DMS153 treated with DMSO at 0.1 percent for 48 hours (cell line): ENCODE measurements around the gene CADPS2.

Source experiments
- DNase-seq: peaks from one replicate; lab custom pipeline; 2025; ENCODE audit not compliant: unreplicated experiment; lab: John Stamatoyannopoulos, UW

CADPS2 gene

DNA sequence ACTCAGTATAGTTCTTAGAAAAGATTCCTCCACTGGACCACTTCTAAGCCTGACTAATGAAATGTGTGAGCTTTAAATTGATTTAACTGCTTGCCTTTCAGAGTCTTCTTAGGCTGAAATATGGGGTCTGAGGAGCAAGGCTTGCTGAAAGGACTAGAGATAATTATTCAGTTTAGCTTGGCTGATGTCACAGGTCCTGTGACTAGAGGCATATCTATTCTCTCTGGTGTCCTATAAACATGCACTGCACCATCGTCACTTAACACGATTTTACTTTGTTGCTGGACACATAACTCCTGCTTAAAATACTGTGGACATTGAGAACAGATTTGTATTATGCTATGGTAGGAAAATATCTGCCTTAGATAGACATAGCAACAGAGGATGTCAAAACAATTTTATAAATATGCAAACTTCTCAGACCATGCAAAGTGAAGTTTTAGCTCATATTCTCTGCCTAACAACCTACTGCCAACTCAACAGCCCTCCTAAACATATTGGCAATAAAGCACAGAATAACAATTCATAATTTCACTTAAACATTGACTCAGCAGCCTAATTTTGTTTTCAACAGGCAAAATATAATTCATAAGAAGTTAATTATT lies 267.6 kb downstream of the CADPS2 start:
- DNase-seq = no peak

DNA sequence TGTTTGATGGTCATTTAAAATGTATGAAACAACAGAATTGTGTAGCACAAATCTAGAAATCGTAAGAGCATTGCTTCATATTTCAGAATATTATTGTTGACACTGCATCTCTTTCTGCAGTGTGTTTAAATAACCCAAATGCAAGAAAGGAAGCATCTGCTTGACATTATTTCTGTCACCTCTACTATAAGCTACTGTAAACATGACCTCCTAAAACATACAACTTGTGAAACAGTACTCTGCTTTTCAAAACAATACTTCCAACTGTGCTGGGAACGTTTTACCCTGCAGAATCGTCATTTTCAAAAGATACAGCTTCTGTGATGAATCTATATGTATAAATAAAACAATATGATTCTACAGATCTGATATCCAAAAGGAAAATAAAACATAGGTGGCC lies 269.3 kb downstream of the CADPS2 start:
- no peak for DNase-seq

DNA sequence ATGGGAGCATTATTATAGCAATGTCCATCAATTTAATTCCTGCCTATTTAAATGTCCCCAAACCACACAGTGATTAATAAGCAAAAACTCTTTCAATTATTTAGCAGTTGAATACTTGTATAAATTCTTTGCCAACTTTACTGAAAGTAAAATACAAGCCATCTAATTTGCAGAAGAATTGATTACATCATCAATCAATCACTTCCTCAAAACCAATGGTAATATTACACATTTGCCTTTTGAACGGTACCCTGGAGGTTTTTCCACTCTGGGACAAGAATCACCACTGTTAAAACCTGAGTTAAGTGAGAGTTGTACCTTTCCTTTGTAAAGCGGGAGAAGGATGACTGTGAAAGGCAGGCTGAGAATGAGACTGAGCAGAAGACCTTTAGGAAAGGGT lies 280.3 kb downstream of the CADPS2 start:
- DNase-seq = no peak

DNA sequence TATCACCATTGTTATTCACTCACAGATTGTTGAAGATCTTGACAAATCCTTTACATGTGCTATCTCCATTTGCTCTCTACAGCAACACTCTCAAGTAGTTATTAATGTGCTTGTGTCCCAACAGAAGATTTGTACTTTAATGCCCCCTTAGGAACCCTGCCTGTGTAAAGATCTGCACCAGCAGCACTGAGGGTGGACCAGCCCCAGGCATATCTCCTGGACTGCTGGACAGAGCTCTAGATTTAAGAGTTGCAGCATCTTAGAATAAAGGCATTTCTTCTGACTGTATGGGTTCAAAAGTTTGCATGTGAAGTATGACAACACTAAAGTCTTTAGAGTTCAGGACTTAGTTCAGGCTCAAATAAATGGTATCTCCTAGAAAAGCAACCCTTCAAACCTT lies 282.0 kb downstream of the CADPS2 start:
- no peak for DNase-seq

GRCh38 chr7:122602800-122603199 lies 283.5 kb downstream of the CADPS2 start:
- DNase-seq = peak; percentile 24

DNA sequence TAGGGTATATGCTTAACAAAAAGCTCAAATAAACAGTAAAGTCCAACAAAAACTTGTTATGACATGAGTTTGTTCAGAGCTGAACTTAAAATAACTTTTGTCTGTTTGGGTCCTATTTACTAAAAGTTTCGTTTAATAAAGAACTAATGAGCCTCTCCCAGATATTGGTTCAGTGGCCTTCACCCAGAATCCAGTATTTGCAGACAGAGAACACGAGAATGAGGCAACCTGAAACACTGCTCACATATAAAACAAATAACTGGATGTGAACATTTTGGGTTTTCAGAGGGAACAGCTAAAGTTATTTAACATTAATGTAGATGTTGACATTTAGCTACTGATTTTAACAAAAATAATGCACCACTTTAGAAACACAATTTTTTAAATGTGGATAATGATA lies 285.6 kb downstream of the CADPS2 start:
- no peak for DNase-seq

- DNase-seq = no peak
Observed at GRCh38 chr7:122600042-122600441, 286.2 kb downstream of the CADPS2 start.

DNA sequence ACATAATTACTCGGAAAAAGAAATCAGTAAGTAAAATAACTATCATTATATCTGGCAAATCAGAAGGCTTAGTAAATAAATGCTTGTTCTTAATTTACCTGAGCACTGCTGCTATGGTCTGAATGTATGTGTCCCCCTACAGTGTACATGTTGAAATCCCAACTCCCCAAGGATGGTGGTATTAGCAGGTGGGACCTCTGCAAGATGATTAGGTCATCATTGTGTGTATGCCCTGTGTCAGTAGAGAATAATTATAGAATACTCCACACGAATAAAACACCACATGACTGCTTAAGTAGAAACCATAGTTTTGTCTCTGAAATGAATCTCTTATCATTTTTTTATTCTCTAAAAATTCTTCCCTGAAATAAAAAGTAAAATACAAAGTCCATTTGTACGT lies 289.0 kb downstream of the CADPS2 start:
- DNase-seq = no peak

DNA sequence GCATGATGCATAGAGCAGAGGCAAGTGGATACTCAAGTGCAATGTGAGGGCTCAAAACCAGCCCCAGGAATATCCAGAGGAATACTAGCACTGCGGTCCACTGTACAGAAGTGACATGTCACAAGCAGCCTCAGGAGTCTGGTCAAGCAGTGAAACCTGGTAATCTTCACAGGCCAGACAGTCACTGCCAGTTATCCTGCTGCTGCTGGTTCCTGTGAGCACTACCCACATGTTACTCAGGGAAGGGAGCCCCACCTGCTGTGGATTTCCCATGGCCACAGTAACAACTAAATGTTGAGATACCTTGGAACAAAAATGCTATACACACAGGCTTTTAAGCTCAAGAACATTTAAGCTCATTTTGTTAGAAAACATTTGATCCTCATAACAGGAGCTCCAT lies 290.4 kb downstream of the CADPS2 start:
- DNase-seq = no peak

- no peak for DNase-seq
Observed at GRCh38 chr7:122588621-122589020, 297.6 kb downstream of the CADPS2 start.

GRCh38 chr7:122584676-122585251 lies 301.5 kb downstream of the CADPS2 start:
- DNase-seq = no peak

DNA sequence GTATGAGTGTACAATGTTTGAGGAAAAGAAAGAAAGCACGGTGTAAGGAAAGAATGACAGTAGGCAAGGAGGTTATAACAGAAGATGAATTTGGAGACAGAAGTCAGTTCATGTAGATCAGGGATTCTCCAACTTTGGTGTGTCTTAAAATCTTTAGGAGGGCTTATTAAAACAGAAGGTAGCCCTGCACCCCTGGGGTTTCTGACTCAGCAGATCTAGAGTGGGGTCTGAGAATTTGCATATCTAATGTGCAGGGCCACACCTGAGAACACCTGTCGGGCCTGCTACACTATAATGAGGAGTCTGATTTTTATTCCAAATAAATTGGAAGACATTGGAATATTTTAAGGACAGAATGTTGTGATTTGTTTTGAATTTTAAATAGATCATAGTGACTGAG lies 307.9 kb downstream of the CADPS2 start:
- DNase-seq = no peak

DNA sequence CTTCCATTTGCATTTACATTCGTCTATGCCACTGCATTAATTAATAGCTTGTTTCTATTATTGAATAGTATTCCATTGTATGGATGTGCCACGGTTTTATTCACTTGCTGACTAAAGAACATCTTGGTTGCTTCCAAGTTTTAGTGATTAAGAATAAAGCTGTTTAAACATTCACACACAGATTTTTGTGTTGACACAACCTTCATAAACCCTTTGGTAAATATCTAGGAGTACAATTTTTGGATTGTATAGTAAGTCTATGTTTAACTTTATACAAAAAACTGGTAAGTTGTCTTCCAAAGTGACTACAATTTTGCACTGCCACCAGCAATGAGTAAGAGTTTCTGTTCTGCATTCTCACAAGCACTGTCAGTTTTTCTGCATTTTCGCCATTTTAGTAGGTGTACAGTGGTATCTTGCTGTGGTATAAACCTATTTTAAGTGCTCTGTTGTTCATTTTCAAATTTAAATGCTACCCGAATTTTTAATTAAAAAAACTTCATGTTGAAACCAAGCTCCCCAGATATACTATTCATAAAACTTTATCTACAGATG lies 308.7 kb downstream of the CADPS2 start:
- DNase-seq = no peak

- no peak for DNase-seq
Observed at GRCh38 chr7:122572706-122573105, 313.6 kb downstream of the CADPS2 start.

DNA sequence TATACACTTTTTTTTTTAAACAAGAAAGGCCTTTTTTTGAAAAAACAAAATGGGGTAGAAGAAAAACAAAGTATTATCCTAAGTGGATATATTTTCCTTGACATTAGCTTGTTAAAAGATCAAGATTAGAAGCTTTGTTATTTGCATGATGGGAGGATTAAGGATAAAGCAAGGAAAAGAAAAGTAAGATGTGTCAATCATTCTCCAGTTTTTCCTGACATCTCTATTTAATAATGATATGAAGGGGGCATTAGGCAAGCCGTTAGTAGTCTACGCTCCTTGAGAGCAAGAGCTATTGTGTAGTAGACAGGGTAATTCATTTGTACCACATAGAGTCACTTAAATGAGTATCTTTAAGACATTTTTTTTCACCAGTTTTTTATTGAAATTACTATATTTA lies 324.9 kb downstream of the CADPS2 start:
- DNase-seq = no peak

GRCh38 chr7:122556873-122557542 lies 329.3 kb downstream of the CADPS2 start:
- DNase-seq = no peak

GRCh38 chr7:122556219-122556618 lies 330.0 kb downstream of the CADPS2 start:
- no peak for DNase-seq

- DNase-seq = no peak
Observed at GRCh38 chr7:122553761-122554160, 332.5 kb downstream of the CADPS2 start.

DNA sequence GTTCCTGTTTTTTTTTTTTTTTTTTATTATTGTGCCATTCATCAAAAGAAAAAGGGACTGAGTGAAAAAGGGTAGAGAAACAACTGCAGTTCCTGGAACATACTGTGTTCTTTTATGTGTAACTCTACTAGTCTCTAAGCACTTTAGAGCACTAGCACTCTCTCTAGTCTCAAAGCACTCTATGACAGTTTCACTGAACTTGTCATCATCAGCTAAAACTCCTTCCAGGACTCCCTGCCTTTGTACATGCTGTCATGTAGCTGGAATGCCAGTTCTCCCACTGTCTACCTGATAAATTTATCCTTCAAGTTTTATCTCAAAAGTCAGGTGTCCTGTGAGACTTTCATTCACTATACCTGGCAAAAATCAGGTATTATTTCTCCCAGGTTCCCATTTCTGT lies 333.5 kb downstream of the CADPS2 start:
- no peak for DNase-seq

GRCh38 chr7:122550545-122550944 lies 335.7 kb downstream of the CADPS2 start:
- DNase-seq = no peak

DNA sequence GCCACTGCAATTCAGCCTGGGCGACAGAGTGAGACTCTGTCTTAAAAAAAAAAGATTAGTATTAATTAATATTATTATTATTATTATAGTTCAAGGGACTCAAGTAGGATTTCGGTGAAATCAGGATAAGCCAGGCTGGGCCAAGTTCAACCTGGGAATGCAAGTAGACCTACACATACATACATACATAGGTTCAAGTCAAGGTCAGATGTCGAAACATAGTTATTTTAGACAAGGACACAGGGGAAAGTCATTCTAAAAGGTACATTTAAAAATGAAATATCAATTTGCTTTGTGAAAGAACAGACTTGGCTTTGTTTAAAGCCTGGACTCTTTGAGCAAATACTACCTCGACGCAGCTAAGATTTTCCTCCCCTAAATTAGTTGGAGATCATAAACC lies 336.7 kb downstream of the CADPS2 start:
- no peak for DNase-seq

- no peak for DNase-seq
Observed at GRCh38 chr7:122546496-122546895, 339.8 kb downstream of the CADPS2 start.
